KMS-11 (cell line): ENCODE results near the gene SLC11A1.
A peak's percentile ranks its signal among the peaks of the same experiment; 100 is the strongest.

Source experiments
- H2AFZ ChIP-seq: fragments of 200-600 bp; sonication (generic); 2 replicates; pipeline ENCODE4 v1.6.1; 2016; ENCODE audit warnings: antibody characterized with exemption, mixed run types, low read depth
- H3K27ac ChIP-seq: fragments of 200-600 bp; sonication (generic); 2 replicates; pipeline ENCODE4 v1.6.1; 2016; ENCODE audit warnings: mild to moderate bottlenecking, mixed run types
- H3K27me3 ChIP-seq: fragments of 200-600 bp; sonication (generic); 2 replicates; pipeline ENCODE4 v1.6.1; 2017; ENCODE audit warnings: mild to moderate bottlenecking, low read depth, mixed run types, moderate library complexity; ENCODE audit not compliant: insufficient read depth
- H3K36me3 ChIP-seq: fragments of 200-600 bp; sonication (generic); 2 replicates; pipeline ENCODE4 v1.6.1; 2017; ENCODE audit warnings: mild to moderate bottlenecking, mixed run types; ENCODE audit not compliant: insufficient read depth
- H3K4me1 ChIP-seq: fragments of 200-600 bp; sonication (generic); 2 replicates; pipeline ENCODE4 v1.6.1; 2016; ENCODE audit warnings: mild to moderate bottlenecking, low read depth, mixed run types; ENCODE audit not compliant: poor library complexity, severe bottlenecking
- H3K4me2 ChIP-seq: fragments of 200-600 bp; sonication (generic); 2 replicates; pipeline ENCODE4 v1.7.0; 2016; ENCODE audit warnings: mild to moderate bottlenecking, mixed run types
- H3K4me3 ChIP-seq: fragments of 200-600 bp; sonication (generic); IDR thresholded peaks from 2 replicates; pipeline ENCODE4 v1.6.1; 2017; ENCODE audit warnings: low read depth, low read length, mixed read lengths; ENCODE audit not compliant: insufficient read depth
- H3K79me2 ChIP-seq: fragments of 200-600 bp; sonication (generic); 2 replicates; pipeline ENCODE4 v1.6.1; 2016; ENCODE audit warnings: low read depth, mixed run types; ENCODE audit not compliant: insufficient read depth
- H3K9ac ChIP-seq: fragments of 200-600 bp; sonication (generic); 2 replicates; pipeline ENCODE4 v1.6.1; 2016; ENCODE audit warnings: mild to moderate bottlenecking, mixed run types
- H4K20me1 ChIP-seq: fragments of 200-600 bp; sonication (generic); 2 replicates; pipeline ENCODE4 v1.6.1; 2016; ENCODE audit warnings: mild to moderate bottlenecking, mixed run types; ENCODE audit not compliant: insufficient read depth
- TF ChIP-seq, protein P1 (sequence below): fragments of 200-600 bp; sonication (generic); conservative IDR thresholded peaks from 2 replicates; pipeline ENCODE4 v1.6.1; 2017; ENCODE audit warnings: low read depth, mild to moderate bottlenecking, antibody characterized with exemption, low read length, moderate library complexity, mixed read lengths

The SLC11A1 gene

DNA sequence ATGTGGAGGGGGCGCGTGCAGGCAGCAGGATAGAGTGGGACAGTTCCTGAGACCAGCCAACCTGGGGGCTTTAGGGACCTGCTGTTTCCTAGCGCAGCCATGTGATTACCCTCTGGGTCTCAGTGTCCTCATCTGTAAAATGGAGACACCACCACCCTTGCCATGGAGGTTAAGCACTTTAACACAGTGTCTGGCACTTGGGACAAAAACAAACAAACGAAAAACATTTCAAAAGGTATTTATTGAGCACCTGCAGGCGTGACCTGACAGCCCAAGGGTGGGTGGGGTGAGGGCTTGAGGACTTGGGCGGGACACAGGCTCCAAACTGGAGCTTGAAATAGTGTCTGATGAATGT, 13.0 kb downstream of the SLC11A1 start:
- TF ChIP-seq, protein P1, sequence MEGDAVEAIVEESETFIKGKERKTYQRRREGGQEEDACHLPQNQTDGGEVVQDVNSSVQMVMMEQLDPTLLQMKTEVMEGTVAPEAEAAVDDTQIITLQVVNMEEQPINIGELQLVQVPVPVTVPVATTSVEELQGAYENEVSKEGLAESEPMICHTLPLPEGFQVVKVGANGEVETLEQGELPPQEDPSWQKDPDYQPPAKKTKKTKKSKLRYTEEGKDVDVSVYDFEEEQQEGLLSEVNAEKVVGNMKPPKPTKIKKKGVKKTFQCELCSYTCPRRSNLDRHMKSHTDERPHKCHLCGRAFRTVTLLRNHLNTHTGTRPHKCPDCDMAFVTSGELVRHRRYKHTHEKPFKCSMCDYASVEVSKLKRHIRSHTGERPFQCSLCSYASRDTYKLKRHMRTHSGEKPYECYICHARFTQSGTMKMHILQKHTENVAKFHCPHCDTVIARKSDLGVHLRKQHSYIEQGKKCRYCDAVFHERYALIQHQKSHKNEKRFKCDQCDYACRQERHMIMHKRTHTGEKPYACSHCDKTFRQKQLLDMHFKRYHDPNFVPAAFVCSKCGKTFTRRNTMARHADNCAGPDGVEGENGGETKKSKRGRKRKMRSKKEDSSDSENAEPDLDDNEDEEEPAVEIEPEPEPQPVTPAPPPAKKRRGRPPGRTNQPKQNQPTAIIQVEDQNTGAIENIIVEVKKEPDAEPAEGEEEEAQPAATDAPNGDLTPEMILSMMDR: no peak
- Histone ChIP-seq H3K36me3 (no peaks in the 10 kb centered on the region), H3K79me2 (0 out of 2 replicates have a peak, but pooled peaks cover under 1% of the 10 kb centered on the region), H3K4me3 (no peak overlapping the region), H3K27ac (no peak overlapping the region), H3K4me1 (peaks cover 18% of the 10 kb centered on the region), H3K4me2 (no peak overlapping the region), H2AFZ (peak overlapping the region; percentile 78; the same call in 1 of the 2 replicates), H4K20me1 (no peaks in the 10 kb centered on the region), H3K27me3 (no peaks in the 10 kb centered on the region), H3K9ac (no peak overlapping the region)

DNA sequence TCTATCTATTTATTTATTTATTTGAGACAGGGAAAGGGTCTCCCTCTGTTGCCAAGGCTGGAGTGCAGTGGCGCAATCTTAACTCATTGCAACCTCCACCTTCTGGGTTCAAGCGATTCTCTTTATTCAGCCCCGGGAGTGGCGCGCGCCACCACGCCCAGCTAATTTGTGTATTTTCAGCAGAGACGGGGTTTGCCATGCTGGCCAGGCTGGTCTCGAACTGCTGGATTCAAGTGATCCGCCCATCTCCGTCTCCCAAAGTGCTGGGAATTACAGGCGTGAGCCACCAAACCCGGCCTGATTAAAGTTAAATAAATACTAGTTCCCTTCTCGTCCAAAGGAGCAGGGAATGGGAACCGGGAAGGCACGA, 13.4 kb downstream of the SLC11A1 start:
- H3K27ac ChIP-seq: peak overlapping the region; percentile 80

DNA sequence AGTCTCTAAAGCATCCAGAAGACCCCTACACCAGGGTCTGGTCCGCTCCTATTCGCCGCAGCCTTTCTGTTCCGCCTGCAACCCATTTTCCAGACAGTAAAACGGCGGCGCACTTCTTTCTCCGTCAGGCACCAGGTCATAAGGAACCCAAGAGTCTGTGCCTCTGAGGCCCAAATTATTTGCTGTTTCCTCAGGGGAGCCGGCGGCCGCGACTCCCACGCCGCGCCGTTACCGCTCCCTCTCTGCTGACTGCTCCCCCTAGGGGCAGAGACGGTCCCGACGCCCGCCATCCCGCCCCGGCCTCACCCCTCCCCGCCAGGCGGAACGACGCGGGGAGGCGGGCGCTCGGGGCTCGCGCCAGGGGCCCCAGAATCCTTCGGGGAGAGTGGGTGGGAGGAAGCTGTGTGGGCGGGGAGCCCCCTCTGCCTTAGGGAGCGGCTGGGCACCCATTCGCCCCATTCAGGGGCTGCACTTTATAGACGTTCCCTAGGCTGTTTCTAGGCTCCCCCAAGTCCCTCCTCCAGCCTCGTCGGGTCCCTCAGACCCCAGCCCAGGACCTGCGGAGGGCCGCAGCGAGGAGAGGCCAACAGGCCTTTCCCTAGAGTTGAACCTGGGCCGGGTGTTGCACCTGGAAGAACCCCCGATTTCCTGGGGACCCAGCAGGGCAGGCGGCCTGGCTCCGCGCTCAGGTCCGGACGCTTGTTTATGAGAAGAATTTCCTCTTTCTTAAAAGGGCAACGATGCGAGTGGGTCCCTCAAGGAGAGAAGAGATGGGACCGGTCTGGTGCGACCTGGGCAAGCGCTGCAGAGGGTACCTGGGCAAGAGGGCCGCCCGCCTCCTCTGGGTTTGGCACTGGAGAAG, 14.0 kb downstream of the SLC11A1 start:
- Histone ChIP-seq H3K4me1 (peaks cover 18% of the 10 kb centered on the region), H3K9ac (peak overlapping the region; percentile 85), H3K79me2 (0 out of 2 replicates have a peak, but pooled peaks cover 4% of the 10 kb centered on the region), H2AFZ (peak overlapping the region; percentile 96), H3K36me3 (no peaks in the 10 kb centered on the region), H4K20me1 (no peaks in the 10 kb centered on the region), H3K4me2 (peak overlapping the region; percentile 93), H3K27ac (peak overlapping the region; percentile 80), H3K4me3 (peak overlapping the region; percentile 84), H3K27me3 (no peaks in the 10 kb centered on the region)
- TF ChIP-seq, protein P1: peak; percentile 78

More for the DNA sequence above, 13.4 kb downstream of the SLC11A1 start:
- Histone ChIP-seq H4K20me1 (no peaks in the 10 kb centered on the region), H3K4me2 (peak overlapping the region; percentile 51), H3K36me3 (no peaks in the 10 kb centered on the region), H2AFZ (peak overlapping the region; percentile 78), H3K4me3 (no peak overlapping the region), H3K9ac (peak overlapping the region; percentile 85; the same call in 1 of the 2 replicates), H3K27me3 (no peaks in the 10 kb centered on the region), H3K4me1 (peaks cover 18% of the 10 kb centered on the region), H3K79me2 (0 out of 2 replicates have a peak, but pooled peaks cover 3% of the 10 kb centered on the region)
- TF ChIP-seq, protein P1: no peak

DNA sequence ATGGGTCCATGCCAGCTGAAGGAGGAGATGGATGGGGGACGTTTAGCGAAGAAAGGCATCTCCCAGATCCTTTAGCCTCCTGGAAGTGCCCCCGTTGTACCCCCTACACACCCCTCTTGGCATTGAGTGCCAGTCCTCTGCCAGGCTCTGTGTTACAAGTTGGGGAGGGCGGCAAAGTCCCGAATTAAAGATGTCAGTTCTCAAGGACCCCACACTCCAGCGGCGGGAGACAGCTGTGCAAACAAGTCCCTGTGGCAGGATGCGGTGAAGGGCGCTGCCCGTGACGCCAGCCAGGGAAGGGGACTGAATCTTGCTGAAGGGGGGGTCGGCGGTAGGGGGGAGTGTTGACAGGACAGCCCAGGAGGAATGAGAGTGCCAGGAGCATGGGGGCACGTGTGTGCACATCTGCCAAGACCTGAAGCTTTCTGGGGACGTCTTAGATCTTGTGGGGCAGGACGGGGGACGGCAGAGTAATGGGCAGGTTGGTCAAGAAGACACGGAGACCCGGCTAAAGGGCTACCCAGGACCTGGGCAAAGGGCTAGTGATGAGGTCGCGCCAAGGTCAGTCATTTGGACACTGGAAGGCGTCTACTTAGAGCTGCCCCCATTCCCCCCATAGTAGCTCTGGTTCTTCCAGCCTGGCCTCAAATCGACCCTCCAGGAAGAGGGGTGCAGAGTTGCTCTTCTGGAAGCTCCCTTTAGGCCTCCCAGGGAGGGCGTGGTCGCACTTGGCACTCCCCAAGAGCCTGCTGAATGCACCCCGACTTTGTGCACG, 14.8 kb downstream of the SLC11A1 start:
- Histone ChIP-seq H4K20me1 (no peaks in the 10 kb centered on the region), H3K79me2 (peaks cover 12% of the 10 kb centered on the region; the same call in 1 of the 2 replicates), H3K9ac (peak overlapping the region; percentile 85), H3K27me3 (no peaks in the 10 kb centered on the region), H3K4me1 (peaks cover 18% of the 10 kb centered on the region), H3K36me3 (no peaks in the 10 kb centered on the region), H3K4me2 (peak overlapping the region; percentile 93), H3K27ac (peak overlapping the region; percentile 80), H2AFZ (peak overlapping the region; percentile 96), H3K4me3 (peak overlapping the region; percentile 84)
- TF ChIP-seq, protein P1: no peak
